MM.1S (cell line): ENCODE measurements around the gene GDPD5.

Experiments used
- EZH2 ChIP-seq: fragments of 300-600 bp; sonication (generic); optimal IDR thresholded peaks from 2 replicates; pipeline ENCODE3; 2017; ENCODE audit warnings: low read depth, mild to moderate bottlenecking, antibody characterized with exemption, low read length, mixed read lengths
- EZH2phosphoT487 ChIP-seq: fragments of 300-600 bp; sonication (generic); IDR thresholded peaks from 2 replicates; pipeline ENCODE4 v1.6.1; 2018; ENCODE audit warnings: antibody characterized with exemption, low read length
- TF ChIP-seq, protein P1 (sequence below): fragments of 300-600 bp; sonication (generic); IDR thresholded peaks from 2 replicates; pipeline ENCODE4 v1.5.1; 2016; ENCODE audit warnings: antibody characterized with exemption, low read length, mixed read lengths

GRCh38 chr11:75562048-75562835, 36.5 kb upstream of the GDPD5 start, which contains the start of gene SERPINH1:
- TF ChIP-seq, protein P1, sequence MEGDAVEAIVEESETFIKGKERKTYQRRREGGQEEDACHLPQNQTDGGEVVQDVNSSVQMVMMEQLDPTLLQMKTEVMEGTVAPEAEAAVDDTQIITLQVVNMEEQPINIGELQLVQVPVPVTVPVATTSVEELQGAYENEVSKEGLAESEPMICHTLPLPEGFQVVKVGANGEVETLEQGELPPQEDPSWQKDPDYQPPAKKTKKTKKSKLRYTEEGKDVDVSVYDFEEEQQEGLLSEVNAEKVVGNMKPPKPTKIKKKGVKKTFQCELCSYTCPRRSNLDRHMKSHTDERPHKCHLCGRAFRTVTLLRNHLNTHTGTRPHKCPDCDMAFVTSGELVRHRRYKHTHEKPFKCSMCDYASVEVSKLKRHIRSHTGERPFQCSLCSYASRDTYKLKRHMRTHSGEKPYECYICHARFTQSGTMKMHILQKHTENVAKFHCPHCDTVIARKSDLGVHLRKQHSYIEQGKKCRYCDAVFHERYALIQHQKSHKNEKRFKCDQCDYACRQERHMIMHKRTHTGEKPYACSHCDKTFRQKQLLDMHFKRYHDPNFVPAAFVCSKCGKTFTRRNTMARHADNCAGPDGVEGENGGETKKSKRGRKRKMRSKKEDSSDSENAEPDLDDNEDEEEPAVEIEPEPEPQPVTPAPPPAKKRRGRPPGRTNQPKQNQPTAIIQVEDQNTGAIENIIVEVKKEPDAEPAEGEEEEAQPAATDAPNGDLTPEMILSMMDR: no peak
- TF ChIP-seq EZH2 (no peak), EZH2phosphoT487 (no peak)
